HG03460 (cell line): Measurements from ENCODE around the gene KDM3B.
"Not testable (repeated sequence)": the region's sequence is repeated elsewhere in the genome, so short reads cannot be mapped to it uniquely, and the experiment has no call there.

Experiments
- ATAC-seq: cut with Tn5 transposase; IDR thresholded peaks from one replicate; pipeline ENCODE4 v1.9.1; 2021; ENCODE audit not compliant: unreplicated experiment

Gene KDM3B

GRCh38 chr5:138391859-138392386, 39.4 kb downstream of the KDM3B start:
- no peak for ATAC-seq

DNA sequence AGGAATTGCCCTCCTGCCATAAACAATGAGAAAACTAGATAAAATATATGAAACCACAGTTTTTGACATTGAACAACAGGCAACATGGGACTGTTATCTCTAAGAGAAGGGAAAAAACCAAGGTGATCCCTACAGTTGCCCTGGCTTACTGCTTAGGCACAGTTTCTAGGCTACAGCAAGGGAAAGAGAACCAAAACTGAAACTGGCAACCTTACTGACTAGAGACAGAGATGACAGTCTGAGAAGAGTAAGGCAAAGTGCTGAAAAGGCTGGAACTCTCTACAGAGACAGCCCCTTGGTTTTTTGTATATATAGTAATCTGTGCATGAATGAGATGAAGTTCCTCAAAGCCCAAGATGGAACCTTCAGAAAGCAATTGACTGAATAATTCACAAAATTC, 50.2 kb downstream of the KDM3B start:
- peak; percentile 84 for ATAC-seq

- peak; percentile 94 for ATAC-seq
These were observed 55.5 kb downstream of the KDM3B start for GRCh38 chr5:138408023-138408422.

DNA sequence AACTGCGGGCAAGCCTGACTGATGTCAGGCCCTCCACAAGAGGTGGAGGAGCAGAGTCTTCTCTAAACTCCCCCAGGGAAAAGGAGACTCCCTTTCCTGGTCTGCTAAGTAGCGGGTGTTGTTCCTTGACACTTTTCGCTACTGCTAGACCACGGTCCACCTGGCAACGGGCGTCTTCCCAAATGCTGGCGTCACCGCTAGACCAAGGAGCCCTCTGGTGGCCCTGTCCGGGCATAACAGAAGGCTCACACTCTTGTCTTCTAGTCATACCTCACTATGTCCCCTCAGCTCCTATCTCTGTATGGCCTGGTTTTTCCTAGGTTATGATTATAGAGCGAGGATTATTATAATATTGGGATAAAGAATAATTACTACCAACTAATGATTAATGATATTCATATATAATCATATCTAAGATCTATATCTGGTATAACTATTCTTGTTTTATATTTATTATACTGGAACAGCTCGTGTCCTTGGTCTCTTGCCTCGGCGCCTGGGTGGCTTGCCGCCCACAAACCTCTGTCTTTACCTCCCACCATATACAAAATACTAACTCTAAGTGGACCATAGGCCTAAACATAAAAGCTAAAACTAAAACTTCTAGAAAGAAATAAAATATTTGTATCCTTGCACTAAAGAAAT, 58.6 kb downstream of the KDM3B start:
- ATAC-seq, result not testable (repeated sequence)

DNA sequence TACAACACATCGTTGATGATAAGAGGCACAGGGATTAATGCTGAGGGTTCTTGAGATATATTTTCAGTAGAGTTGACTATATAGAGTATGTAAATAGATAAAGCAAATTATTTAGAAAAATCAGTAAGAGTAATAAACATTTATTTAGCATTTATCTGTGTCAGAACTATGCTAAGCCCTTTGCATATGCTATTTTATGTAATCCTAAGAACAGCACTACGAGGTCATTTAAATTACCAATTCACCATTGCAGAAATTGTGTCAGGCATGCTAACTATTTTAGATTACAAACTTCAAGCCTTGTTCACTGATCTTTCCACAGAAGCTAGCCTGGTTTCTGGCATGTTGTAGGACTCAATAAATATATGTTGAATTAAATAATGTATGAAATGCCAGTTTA, 66.0 kb downstream of the KDM3B start:
- no peak for ATAC-seq

- ATAC-seq, result no peak
These were observed 72.6 kb downstream of the KDM3B start for GRCh38 chr5:138425079-138425478.

DNA sequence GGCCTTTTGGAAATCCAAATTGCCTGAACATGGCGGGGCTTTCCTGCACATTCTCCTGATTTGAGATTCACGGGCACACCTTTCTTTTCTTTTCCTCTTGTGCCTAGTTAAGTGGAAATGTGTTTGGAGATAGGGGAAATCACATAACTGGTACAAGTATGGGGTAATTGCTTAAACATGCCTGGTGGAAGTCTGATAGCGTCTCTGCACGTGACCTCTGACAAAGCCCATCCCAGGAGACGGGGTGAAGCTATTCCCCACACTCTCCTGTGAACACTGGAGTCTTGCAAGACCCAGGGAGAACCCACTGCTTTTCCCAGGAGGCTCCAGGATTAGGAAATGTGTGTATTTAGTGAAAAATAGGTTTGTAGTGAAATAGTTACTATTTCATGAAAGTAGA, 83.5 kb downstream of the KDM3B start:
- no peak for ATAC-seq

GRCh38 chr5:138438003-138438723, 85.7 kb downstream of the KDM3B start:
- no peak for ATAC-seq

- peak; percentile 71 for ATAC-seq
These were observed 86.4 kb downstream of the KDM3B start, which contains the start of gene REEP2 for GRCh38 chr5:138438724-138439476. Gene REEP2 (plus strand): TSS chr5:138439057. CDS start chr5:138439209, 152 bp downstream.

DNA sequence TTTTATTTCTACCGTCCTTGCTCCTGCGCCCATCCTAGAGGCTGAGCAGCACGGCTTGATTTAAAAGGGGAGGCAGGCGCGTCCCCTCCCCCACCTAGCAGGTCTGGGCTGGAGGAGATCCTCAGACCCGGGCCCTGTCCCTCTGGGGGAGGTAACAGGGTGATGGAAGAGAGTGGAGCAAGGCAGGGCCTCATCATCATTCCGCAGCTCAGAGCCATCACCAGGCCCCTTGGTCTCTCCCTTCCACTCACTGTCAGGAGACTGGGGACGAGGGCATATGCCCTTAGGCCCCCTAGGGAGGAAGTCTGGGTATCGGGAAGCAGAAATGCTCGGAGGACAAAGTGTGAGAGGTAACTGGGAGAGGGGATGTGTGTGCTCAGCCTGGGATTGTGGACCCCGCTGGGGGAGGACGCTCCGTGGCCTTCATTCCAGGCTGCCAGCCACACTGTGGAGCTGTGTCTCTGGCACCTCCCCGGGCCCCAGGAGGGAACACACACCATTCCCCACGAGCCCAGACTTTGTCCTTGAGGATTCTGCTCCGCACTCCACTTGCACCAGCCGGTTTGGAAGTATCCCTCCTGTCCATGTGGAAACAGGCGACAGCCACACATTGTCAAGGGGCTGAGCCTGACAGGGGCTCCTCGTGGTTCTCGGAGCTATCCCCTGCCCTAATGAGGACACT, 87.1 kb downstream of the KDM3B start:
- no peak for ATAC-seq

DNA sequence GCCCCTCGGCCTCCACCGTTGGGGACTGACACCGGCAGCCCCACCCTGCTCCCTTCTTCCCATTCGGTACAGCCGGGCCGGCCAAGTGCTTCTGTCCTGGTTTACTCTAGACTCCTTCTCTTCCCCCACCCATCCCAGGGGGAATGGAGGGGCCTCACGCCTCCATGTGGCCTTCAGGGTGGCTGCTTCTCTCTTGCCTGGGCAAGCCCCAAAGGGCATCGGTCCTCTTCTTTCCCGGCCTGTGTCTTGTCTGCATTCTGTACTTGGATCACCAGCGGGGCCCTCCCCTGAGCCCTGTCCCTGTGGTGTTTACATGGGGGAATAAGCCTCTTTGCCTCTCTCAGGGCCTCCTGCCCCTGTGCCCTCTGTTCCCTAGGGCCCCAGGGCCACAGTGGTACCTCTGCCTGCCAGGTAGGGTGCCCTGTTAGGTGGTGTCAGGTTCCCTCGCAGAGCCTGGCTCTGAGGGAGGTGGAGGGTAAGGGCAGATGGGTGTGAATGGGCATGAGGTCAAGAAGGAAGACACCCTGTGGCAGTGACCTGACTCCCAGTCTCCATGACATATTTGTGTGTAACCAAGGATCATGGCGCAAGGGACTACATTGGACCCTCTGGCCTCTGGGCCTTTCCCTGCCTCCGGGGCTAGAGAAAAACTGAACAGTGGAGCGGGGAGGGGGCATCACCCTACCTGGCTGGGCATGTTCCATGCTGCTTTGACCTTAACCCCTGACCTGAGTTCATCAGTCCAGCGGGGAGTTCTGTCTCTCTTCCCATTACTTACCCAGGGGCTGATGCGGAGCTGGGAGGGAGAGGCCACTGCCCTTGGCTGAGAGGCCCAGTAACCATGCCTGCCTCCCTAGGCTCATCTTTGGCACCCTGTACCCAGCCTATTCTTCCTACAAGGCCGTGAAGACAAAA, 87.9 kb downstream of the KDM3B start:
- ATAC-seq, result no peak

- no peak for ATAC-seq
These were observed 88.7 kb downstream of the KDM3B start for GRCh38 chr5:138441221-138441620.

- no peak for ATAC-seq
These were observed 91.7 kb downstream of the KDM3B start for GRCh38 chr5:138444078-138444773.

- no peak for ATAC-seq
These were observed 92.5 kb downstream of the KDM3B start for GRCh38 chr5:138444774-138445546.

DNA sequence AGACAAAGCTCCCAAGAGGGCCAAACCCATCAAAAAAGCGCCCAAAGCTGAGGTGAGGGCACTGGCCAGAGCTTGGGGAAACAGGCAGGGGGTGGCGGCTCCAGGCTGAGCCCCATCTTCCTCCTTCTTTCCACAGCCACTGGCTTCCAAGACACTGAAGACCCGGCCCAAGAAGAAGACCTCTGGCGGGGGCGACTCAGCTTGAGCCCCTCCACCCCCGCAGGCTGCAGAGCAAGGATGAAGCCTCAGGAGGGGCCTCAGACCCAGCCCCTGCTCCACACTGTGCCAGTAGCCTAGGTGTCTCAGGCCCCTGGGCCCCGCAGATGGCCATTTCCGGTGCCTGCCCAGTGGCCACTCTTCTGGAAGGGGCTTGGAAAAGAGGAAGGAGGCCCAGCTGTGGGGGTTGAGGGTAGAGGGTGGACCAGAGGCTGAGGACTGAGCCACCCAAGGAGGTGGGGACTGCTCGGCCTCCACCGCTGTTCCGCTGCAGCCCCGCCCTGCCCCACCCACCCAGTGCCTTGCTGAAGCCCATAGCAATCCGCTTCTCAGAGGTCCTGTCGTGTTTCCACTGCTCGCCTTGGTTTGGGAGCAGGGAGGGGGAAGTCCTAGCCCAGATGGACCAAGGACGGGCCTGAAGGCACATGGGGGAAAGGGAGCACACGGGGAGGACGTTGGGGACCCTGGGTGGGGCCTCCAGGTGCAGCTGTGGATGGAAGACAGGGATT, 93.2 kb downstream of the KDM3B start:
- no peak for ATAC-seq

- no peak for ATAC-seq
These were observed 95.6 kb downstream of the KDM3B start for GRCh38 chr5:138448070-138448469.

DNA sequence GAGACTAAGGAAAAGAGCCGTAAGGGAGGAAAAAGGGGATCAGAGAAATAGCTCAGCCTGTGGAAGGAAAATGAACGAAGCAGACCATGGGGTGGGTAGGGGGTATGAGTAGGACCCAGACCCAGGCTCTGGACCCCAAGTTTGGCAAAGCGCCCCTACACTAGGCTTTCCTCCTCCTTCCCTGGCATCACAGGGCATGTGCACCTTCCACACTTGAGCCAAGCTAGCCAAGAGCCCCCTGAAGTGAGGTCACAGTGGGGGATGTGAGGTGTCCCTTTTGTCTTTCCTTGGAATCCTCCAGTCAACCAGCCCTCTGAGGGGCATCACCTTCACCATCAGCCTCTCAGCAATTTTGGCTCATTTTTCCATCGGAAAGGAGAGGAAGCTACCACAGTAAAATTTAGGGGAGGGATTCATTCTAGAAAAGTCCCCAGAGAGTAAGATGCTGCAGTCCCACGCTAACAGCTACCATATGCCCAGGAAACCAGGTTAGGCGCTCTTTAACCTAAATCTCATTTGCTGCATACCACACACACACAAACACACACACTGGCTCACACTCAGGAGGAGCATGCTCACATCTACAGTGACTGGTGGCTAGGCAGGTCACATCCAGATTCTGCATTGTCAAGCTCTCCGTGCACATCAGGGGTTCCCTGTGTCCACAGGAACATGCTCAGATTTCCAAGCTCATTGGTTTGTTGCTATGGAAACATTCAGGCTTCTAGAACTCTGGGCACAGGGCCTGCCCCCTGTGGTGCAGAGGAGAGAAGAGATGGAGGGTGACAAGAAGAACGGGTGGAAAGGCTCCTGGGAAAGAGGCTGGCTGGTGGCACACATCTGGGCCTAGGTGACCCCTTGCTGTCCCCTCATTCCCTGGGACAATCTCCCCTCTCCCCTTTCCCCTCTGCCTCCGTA, 96.3 kb downstream of the KDM3B start:
- ATAC-seq, result no peak
